Measurements from ENCODE around the gene CCBE1.

The CCBE1 gene

DNA sequence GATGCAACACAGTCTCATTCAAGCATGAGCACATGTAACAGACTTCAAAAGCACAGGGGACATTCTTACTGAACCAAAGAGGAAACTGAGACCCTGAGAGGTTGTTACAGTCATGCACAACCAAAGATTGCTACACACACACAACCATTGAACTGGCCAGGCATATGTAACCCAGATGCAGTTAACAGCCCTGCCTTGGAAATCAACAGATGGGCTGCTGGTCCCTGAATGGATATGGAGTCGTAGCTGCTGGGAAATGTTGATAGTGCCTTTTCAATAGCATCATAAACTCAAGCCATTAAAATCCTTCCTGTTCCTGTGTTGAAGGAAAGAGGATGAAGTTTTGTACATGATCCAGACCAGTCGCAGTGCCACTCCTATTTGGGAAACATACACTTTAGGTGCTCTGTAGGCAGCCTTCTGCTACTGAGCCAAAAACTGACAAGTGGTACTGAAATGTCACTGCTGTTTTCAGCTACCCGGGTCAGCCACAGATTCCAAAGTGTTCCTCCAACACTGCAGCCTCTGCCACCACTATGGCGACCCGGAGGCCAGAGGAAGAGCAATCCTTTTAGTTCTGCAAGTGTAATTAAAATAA is 143.9 kb downstream of the CCBE1 start:
- H3K4me3 ChIP-seq = no peak overlapping the region
- TF ChIP-seq Cebpa-rat (IDR thresholded peaks at IDR 0.05) = no peak
- no peaks in the 10 kb centered on the region for H4K20me1 ChIP-seq
- H3K9ac ChIP-seq = no peak overlapping the region
- no peak overlapping the region for H3K4me2 ChIP-seq
- H3K36me3 ChIP-seq = no peaks in the 10 kb centered on the region
- H3K4me1 ChIP-seq = peaks cover 0 to 1% (median 0%) of the 10 kb centered on the region in 10 experiments; a peak in 3 of 20 replicates
- no peaks in the 10 kb centered on the region for H3K27me3 ChIP-seq
- H3K9me3 ChIP-seq (replicated peaks in 1 of 11) = peaks cover 12 to 17% (median 16%) of the 10 kb centered on the region in 11 experiments; a peak in 21 of 22 replicates
- no peak overlapping the region for H3K27ac ChIP-seq

DNA sequence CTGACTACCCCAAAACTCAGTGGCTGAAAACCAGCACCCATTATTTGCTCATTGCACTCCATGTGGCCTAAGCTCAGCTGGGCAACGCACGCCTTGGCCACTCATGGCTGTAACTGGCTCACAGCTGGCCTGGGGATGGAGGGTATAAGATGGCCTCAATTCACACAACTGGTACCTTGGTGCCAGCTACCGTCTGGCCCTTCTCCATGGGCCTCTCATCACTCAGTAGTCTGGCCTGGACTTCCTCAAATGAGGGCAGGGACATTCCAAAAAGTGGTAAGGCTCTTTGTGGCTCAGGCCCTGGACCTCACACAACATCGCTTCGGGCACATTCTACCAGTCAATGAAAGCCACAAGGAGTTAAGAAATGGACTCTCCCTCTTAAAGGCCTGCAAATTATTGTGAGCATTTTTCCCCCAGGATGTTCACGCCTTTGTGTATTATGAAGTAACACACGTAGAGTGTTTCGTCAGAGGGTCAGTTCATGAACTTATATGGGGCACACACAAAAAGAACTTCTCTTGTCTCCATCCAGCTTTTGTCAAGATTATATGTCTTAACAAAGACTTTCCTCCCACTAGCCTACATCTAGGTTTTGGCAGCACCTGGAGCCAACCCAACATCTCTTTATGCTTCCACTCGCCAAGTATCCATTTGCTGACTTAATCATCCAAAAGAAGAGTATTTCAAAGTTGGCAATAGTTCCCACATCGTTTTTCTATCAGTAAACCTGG is 145.2 kb downstream of the CCBE1 start:
- peaks cover 0 to 14% (median 10%) of the 10 kb centered on the region in 10 experiments; a peak in 14 of 20 replicates for H3K4me1 ChIP-seq
- no peaks in the 10 kb centered on the region for H3K27me3 ChIP-seq
- H3K9ac ChIP-seq = no peak overlapping the region

DNA sequence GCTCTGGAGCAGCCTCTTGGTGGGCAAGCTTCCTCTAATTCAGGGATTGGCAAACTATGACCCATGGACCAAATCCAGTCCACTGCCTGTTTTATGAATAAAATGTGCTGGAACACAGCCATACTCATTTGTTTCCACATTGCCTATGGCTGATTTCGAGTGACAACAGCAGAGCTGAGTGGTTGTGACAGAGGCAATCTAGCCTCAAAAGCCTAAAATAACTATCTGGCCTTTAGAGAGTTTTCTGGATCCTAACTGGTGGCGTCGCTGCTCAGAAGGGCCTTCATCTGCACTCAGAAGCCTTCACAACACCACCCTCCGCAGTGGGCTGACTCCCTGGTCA is 147.1 kb downstream of the CCBE1 start:
- Histone ChIP-seq H3K4me1 (peaks cover 0 to 15% (median 10%) of the 10 kb centered on the region in 10 experiments; a peak in 14 of 20 replicates), H3K4me3 (no peak overlapping the region), H3K9ac (no peak overlapping the region), H3K4me2 (no peak overlapping the region), H3K27ac (no peak overlapping the region), H4K20me1 (no peaks in the 10 kb centered on the region), H3K27me3 (no peaks in the 10 kb centered on the region), H3K9me3 (replicated peaks in 1 of 11) (peaks cover 6 to 13% (median 10%) of the 10 kb centered on the region in 11 experiments; a peak in 15 of 22 replicates), H3K36me3 (no peaks in the 10 kb centered on the region)
- TF ChIP-seq Cebpa-rat (IDR thresholded peaks at IDR 0.05) = no peak

More for the DNA sequence above, 145.2 kb downstream of the CCBE1 start:
- Histone ChIP-seq H3K4me3 (no peak overlapping the region), H4K20me1 (no peaks in the 10 kb centered on the region), H3K4me2 (no peak overlapping the region), H3K27ac (no peak overlapping the region), H3K36me3 (no peaks in the 10 kb centered on the region), H3K9me3 (replicated peaks in 1 of 11) (peaks cover under 1 to 4% (median 4%) of the 10 kb centered on the region in 11 experiments; a peak in 17 of 22 replicates)
- TF ChIP-seq Cebpa-rat (IDR thresholded peaks at IDR 0.05) = no peak

DNA sequence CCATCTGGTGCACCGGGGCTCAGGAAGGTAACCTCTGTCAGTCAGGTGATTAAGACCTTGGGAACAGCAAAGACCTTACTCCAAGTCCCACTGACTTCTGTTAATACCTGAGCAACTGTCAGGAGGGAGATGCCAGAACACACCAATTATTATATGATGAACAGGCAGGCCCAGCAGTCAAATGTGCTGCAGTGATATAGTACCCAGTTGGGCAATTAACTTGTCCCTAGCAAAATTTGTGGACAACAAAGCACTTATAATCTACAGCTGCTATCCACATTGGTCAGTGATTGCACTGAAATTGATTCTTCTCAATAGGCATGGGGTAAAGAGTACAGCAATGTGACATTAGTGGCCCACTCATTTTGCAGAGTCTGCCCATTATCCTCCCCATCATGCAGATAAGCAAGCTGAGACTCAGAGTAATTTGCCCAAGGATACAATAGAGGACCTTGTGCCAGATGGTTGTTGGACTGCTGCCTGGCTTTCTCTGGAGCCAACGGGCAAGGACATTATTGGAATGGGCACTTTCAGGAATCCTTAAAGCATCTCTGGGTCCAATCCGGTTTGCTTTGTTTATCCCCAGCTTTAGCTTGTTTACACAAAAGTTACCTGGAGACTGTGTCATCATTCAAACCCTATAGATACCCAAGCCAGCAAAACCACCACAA is 147.6 kb downstream of the CCBE1 start:
- H3K9me3 ChIP-seq (replicated peaks in 1 of 11) = peaks cover 6 to 16% (median 10%) of the 10 kb centered on the region in 11 experiments; a peak in 15 of 22 replicates

DNA sequence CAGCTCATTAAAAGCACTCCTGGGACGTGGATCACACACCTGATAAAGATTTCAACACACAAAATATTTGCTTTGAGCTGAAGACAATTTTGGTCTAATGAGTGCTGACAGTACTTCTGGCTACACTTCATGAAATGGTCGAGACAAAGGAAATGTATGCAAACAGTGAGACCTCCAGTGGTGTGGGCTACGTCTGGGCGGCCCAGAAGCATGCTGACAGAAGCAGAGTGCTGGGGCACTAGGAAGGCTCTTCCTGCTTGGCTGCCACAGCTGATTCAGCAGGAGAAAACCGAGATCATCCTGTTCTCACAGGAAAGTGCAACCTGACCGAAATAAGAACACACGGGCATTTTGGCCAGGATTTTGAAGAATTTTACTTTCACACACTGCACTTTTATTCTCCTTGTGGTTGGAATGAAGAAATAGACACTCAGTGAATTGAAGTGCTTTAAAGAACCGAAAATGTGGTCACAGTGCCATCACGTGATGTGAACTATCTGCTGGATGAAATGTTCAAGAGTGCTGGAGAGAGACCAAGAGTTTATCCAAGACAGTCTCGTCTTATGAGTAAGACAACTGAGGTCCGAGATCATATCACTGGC is 149.5 kb downstream of the CCBE1 start:
- Histone ChIP-seq H4K20me1 (no peaks in the 10 kb centered on the region), H3K4me1 (peaks cover 0 to 15% (median 10%) of the 10 kb centered on the region in 10 experiments; a peak in 14 of 20 replicates), H3K9me3 (replicated peaks in 1 of 11) (peaks cover 6 to 16% (median 10%) of the 10 kb centered on the region in 11 experiments; a peak in 15 of 22 replicates), H3K36me3 (no peaks in the 10 kb centered on the region), H3K9ac (no peak overlapping the region; a peak in 1 of 22 replicates), H3K4me2 (peak overlapping the region in 10 of 11 experiments; percentile 34 to 82 (median 44); a peak in 17 of 22 replicates), H3K27me3 (no peaks in the 10 kb centered on the region), H3K4me3 (no peak overlapping the region; a peak in 1 of 20 replicates), H3K27ac (no peak overlapping the region)
- no peak for TF ChIP-seq Cebpa-rat (IDR thresholded peaks at IDR 0.05)

More for the DNA sequence above, 147.6 kb downstream of the CCBE1 start:
- H3K9ac ChIP-seq = no peak overlapping the region
- H3K4me2 ChIP-seq = no peak overlapping the region
- no peak overlapping the region for H3K4me3 ChIP-seq
- no peak overlapping the region for H3K27ac ChIP-seq
- no peaks in the 10 kb centered on the region for H3K27me3 ChIP-seq
- TF ChIP-seq Cebpa-rat (IDR thresholded peaks at IDR 0.05) = no peak
- peaks cover 0 to 15% (median 10%) of the 10 kb centered on the region in 10 experiments; a peak in 14 of 20 replicates for H3K4me1 ChIP-seq
- H4K20me1 ChIP-seq = no peaks in the 10 kb centered on the region
- no peaks in the 10 kb centered on the region for H3K36me3 ChIP-seq

DNA sequence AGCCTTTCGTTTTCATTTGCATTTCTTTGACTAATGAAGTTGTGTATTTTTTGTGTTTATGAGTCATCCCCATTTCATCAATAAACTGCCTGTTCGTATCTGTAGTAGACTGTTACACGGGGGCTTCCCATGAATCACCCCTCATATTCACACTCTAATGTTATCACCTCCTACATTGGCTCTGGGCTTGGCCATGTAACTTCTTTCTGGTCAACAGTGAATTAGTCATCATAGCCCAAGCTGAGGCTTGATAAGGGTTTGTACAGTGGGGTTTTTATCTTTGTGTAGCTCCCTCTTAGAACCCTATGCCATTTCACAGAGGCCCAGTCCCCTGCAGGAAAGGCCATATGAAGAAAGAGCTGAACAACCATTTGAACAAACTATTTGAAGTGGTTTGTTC is 151.0 kb downstream of the CCBE1 start:
- Histone ChIP-seq H3K36me3 (no peaks in the 10 kb centered on the region), H3K9ac (no peak overlapping the region), H3K4me1 (peaks cover 0 to 15% (median 10%) of the 10 kb centered on the region in 10 experiments; a peak in 14 of 20 replicates), H3K27ac (no peak overlapping the region), H3K9me3 (replicated peaks in 1 of 11) (peaks cover 6 to 16% (median 10%) of the 10 kb centered on the region in 11 experiments; a peak in 15 of 22 replicates), H3K4me3 (no peak overlapping the region), H3K27me3 (no peaks in the 10 kb centered on the region), H4K20me1 (no peaks in the 10 kb centered on the region), H3K4me2 (no peak overlapping the region)
- no peak for TF ChIP-seq Cebpa-rat (IDR thresholded peaks at IDR 0.05)

DNA sequence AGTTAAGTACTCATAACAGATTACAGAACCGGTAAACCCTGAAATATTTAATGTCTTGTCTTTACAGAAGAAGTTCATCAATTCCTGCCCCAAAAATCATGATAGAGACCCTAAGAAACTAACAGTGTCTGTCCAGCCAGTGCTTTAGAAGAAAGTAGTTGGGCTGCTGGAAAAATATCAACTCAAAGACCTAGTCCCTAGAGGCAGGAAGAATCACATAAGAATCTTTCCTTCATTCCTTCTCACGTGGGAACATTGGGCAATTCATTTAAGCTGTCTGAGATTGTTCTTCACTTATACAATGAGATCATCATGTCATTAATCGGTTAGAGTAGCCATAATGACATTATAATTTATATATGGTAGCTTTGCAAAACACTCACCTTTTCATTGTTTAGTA is 156.4 kb downstream of the CCBE1 start:
- H3K9me3 ChIP-seq (replicated peaks in 1 of 11) = peaks cover 9 to 20% (median 16%) of the 10 kb centered on the region in 11 experiments; a peak in 21 of 22 replicates
- H3K4me2 ChIP-seq = peak overlapping the region in 7 of 11 experiments; percentile 4 to 57 (median 26); a peak in 8 of 22 replicates
- H3K4me1 ChIP-seq = peaks cover 0 to 28% (median 15%) of the 10 kb centered on the region in 10 experiments; a peak in 12 of 20 replicates
- H3K27me3 ChIP-seq = no peaks in the 10 kb centered on the region
- H3K4me3 ChIP-seq = no peak overlapping the region
- TF ChIP-seq Cebpa-rat (IDR thresholded peaks at IDR 0.05) = no peak
- no peaks in the 10 kb centered on the region for H3K36me3 ChIP-seq
- no peaks in the 10 kb centered on the region for H4K20me1 ChIP-seq
- H3K27ac ChIP-seq = no peak overlapping the region
- no peak overlapping the region for H3K9ac ChIP-seq

DNA sequence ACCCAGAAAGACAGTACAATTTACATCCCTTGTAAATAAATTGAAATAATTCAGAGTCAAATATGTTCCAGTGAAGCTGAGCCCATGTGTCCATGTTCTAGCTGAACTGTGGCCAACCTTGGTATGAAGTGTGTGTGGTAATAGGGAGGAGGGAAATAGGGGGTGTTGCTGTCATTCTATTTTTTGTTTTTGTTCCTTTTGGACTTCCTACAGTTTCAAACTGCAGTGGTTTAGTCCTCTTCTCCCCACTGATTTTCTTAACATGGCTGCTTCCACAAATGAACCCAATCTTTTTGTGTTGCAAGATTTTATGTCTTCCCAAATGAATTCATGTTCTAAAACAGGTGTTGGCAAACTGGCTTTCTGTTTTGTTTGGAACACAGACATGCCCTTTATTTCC is 156.9 kb downstream of the CCBE1 start:
- H4K20me1 ChIP-seq = no peaks in the 10 kb centered on the region
- no peaks in the 10 kb centered on the region for H3K36me3 ChIP-seq
- TF ChIP-seq Cebpa-rat (IDR thresholded peaks at IDR 0.05) = no peak
- no peak overlapping the region for H3K4me3 ChIP-seq
- H3K27ac ChIP-seq = no peak overlapping the region
- H3K9ac ChIP-seq = no peak overlapping the region
- H3K4me2 ChIP-seq = peak overlapping the region in 8 of 11 experiments; percentile 4 to 57 (median 25); a peak in 9 of 22 replicates
- H3K27me3 ChIP-seq = no peaks in the 10 kb centered on the region
- H3K4me1 ChIP-seq = peaks cover 0 to 24% (median 15%) of the 10 kb centered on the region in 10 experiments; a peak in 12 of 20 replicates
- H3K9me3 ChIP-seq (replicated peaks in 1 of 11) = peaks cover 7 to 18% (median 13%) of the 10 kb centered on the region in 11 experiments; a peak in 17 of 22 replicates
